ENCODE data around the gene MSX2. TPM values are rescaled to one million over a fixed set of nuclear protein-coding genes. Genes with fewer than 3 reads are reported as not detected.

The MSX2 gene
- total RNA-seq, 1 donor from 2014 or later, result 9.8 TPM

- DNase-seq (ENCODE audit: low read depth), result no peak
These were observed 5.3 kb upstream of the MSX2 start for GRCh38 chr5:174718880-174719610.

- no peak for DNase-seq (ENCODE audit: low read depth)
These were observed 4.4 kb upstream of the MSX2 start for GRCh38 chr5:174719793-174720611.

- DNase-seq (ENCODE audit: low read depth), result no peak
These were observed 3.5 kb upstream of the MSX2 start for GRCh38 chr5:174720612-174721529.

GRCh38 chr5:174721530-174722432, 2.6 kb upstream of the MSX2 start:
- DNase-seq (ENCODE audit: low read depth), result no peak

GRCh38 chr5:174722500-174722899, 1.9 kb upstream of the MSX2 start:
- DNase-seq (ENCODE audit: low read depth), result no peak

- no peak for DNase-seq (ENCODE audit: low read depth)
These were observed 935 bp upstream of the MSX2 start for GRCh38 chr5:174723315-174723978.

GRCh38 chr5:174723979-174724483, 351 bp upstream of the MSX2 start:
- DNase-seq (ENCODE audit: low read depth), result peak; percentile 48

- DNase-seq (ENCODE audit: low read depth), result peak; percentile 23
These were observed 1.0 kb downstream of the MSX2 start for GRCh38 chr5:174725261-174725990.

GRCh38 chr5:174725991-174726601, 1.7 kb downstream of the MSX2 start:
- no peak for DNase-seq (ENCODE audit: low read depth)

- DNase-seq (ENCODE audit: low read depth), result no peak
These were observed 2.8 kb downstream of the MSX2 start for GRCh38 chr5:174726916-174727793.

GRCh38 chr5:174727794-174728680, 3.7 kb downstream of the MSX2 start:
- no peak for DNase-seq (ENCODE audit: low read depth)

- DNase-seq (ENCODE audit: low read depth), result no peak
These were observed 4.8 kb downstream of the MSX2 start for GRCh38 chr5:174729075-174729680.

GRCh38 chr5:174731214-174732035, 7.0 kb downstream of the MSX2 start:
- no peak for DNase-seq (ENCODE audit: low read depth)

GRCh38 chr5:174732036-174733020, 7.9 kb downstream of the MSX2 start:
- DNase-seq (ENCODE audit: low read depth), result no peak

All from myocyte (in vitro differentiated cells).